Testis (tissue), 2 donors: Measurements from ENCODE around the gene FLT1.

Experiments
- POLR2A ChIP-seq: fragments of 450-650 bp; IDR thresholded peaks from one replicate; pipeline ENCODE4 v1.6.1; 2017; ENCODE audit warnings: antibody characterized with exemption, mild to moderate bottlenecking, moderate library complexity
- TF ChIP-seq, protein P1 (sequence below), 3 experiments: fragments of 450-650 bp in 2 of 3; fragments of 200-600 bp in 1 of 3; sonication (generic) in 1 of 3; IDR thresholded peaks; one replicate each; pipeline ENCODE4 v1.5.1; 2016 to 2019; ENCODE audit warnings: antibody characterized with exemption in 3 of 3, mild to moderate bottlenecking in 2 of 3, moderate library complexity in 1 of 3

DNA sequence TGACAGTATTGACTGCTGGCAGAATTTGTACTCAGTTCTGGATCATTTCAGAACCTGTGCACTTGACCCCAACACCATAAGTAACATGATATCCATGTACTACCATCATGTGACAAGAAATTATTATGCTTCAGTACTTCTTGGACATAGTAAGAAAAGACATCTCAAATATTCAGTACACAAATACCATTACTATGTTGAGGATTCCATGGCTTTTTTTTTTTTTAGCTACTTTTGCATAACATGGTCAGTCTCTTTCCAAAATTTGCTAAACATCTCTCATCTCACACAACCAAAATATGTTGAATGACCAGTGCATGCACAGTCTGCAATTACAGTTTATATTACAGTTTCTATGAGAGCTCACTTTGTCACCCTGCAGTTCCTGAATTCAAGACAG is 85.3 kb downstream of the FLT1 start:
- TF ChIP-seq, protein P1, sequence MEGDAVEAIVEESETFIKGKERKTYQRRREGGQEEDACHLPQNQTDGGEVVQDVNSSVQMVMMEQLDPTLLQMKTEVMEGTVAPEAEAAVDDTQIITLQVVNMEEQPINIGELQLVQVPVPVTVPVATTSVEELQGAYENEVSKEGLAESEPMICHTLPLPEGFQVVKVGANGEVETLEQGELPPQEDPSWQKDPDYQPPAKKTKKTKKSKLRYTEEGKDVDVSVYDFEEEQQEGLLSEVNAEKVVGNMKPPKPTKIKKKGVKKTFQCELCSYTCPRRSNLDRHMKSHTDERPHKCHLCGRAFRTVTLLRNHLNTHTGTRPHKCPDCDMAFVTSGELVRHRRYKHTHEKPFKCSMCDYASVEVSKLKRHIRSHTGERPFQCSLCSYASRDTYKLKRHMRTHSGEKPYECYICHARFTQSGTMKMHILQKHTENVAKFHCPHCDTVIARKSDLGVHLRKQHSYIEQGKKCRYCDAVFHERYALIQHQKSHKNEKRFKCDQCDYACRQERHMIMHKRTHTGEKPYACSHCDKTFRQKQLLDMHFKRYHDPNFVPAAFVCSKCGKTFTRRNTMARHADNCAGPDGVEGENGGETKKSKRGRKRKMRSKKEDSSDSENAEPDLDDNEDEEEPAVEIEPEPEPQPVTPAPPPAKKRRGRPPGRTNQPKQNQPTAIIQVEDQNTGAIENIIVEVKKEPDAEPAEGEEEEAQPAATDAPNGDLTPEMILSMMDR (IDR thresholded peaks at IDR 0.05), result no peak
- no peak for TF ChIP-seq POLR2A
